Dermis microvascular lymphatic vessel endothelial cell (primary cell): ENCODE results near the gene RRAGD. TPM values are rescaled to one million over a fixed set of nuclear protein-coding genes. Genes with fewer than 3 reads are reported as not detected.

Source experiments
- DNase-seq, 2 donors: peaks; one replicate each; pipeline versions ENCODE4 v3.0.0 to v3.0.0-alpha.2; 2010; ENCODE audit warnings: low read depth in 2 of 2
- total RNA-seq: library from RNA; depleted of rRNA; stranded (reverse); fragments of >200 nt; gene quantifications from 2 replicates; pipeline ENCODE4 v1.2.1, GENCODE V29; 2014

RRAGD gene, protein sequence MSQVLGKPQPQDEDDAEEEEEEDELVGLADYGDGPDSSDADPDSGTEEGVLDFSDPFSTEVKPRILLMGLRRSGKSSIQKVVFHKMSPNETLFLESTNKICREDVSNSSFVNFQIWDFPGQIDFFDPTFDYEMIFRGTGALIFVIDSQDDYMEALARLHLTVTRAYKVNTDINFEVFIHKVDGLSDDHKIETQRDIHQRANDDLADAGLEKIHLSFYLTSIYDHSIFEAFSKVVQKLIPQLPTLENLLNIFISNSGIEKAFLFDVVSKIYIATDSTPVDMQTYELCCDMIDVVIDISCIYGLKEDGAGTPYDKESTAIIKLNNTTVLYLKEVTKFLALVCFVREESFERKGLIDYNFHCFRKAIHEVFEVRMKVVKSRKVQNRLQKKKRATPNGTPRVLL
- total RNA-seq: 0.26 and 0.76 TPM in 2 replicates

DNA sequence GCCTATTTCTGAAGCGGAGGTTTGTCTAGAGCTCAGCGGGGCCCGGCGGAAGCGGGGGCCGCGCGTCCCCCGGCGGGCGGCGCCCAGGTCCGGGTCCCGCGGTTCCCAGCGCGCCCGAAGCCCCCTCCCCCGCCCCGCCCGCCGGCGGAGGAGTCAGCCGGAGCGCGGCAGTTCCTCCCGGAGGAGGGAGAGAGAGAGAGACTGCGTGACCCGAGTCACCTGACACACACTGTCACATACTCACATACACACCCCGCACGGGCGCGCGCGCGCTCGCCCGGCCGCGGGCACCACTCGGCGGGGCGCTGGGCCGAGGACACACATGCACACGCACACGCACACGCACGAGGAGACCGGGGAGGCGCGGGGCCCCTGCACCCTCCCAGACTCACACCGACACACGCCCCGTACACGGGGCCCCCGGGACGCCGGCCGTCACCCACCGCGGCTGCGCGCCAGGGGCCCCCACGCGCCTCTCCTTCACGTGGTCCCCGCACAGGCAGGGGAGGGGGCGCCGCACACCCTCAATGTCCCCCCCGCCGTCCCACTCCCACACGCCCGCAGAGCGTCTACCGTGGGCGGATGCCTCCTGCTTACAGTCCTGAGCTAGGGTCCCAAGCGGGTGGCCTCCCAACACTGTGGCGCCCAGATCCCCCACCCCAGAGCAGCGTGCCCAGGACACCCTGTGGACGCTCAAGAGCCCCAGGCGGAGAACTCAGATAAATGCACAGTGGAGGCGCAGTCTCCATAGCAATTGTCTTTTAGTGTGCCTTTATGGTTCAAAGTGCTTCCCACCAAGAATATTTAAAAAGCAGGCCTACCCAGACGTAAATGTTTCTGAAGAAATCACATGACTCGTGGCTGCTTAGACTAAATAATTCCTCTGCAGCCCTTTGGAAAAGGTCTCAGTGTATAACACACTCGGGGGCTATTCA lies at the start of gene RRAGD:
Gene RRAGD, minus strand, starts transcription at position 203 of the 935 bp plus-strand sequence. CDS start 280 bp downstream, outside the sequence.
- DNase-seq: peak in 1 of 2 donors; percentile 26

DNA sequence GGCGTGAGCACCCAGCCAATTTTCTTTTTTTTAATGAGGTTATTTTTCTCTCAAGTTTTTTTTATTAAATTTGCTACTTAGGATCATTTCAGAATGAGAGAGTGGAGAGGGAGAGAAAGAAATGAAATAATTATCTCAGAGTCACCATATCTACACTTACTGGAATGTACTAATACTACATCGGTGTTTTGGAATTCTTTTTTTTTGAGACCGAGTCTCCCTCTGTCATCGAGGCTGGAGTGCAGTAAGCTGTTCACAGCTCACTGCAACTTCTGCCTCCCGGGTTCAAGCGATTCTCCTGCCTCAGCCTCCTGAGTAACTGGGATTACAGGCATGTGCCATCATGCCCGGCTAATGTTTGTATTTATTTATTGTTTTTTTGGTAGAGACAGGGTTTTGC lies 48.6 kb upstream of the RRAGD start:
- DNase-seq: no peak

DNA sequence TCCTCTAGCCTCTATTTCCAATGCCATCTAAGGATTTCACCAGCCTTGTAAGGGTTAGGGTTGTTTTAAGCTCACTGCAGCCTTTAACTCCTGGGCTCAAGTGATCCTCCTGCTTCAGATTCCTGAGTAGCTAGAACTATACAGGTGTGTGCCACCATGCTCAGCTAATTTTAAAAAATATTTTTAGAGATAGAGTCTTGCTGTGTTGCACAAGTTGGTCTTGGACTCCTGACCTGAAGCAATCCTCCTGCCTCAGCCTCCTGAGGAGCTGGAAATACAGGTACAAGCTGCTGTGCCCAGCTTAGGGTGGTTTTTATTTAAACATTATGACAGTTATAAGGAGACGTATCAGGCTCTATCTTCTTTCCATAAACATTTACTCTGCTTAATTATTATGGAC lies 47.4 kb upstream of the RRAGD start:
- DNase-seq: no peak

DNA sequence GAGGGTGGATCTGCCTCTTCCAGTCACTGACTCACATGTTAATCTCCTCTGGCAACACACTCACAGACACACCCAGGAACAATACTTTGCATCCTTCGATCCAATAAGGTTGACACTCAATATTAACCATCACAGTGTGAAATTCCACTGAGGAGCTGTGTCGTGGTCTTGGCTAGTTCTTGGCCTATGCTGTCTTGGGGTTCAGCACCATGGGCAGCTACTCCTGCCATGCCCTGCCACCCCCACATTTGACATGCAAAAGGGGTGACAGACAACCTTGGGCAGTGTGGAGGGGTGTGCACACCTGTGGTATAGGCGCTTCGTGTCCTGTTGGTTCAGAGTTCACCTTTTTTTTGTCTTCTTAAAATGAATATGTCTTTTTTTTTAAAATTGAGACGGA lies 46.6 kb upstream of the RRAGD start:
- DNase-seq: no peak

DNA sequence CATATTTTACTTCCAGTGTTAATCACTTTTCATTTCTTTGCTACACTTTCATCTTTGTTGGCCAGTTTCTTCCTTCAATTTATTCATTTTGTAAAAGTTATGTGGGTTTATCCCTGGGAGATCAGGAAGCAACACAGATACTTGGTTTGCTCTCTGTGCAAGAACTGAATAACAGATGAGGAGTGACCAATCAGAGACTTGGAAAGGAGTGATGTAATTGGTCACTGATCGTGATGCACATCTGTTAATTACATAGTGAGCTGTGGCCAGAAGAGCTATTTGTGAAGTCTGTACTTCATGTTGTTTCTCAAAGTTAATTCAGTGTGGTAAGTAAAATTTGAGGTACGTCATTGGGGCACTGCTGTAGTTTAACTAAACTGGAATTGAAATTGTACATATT lies 42.2 kb upstream of the RRAGD start:
- no peak for DNase-seq

DNA sequence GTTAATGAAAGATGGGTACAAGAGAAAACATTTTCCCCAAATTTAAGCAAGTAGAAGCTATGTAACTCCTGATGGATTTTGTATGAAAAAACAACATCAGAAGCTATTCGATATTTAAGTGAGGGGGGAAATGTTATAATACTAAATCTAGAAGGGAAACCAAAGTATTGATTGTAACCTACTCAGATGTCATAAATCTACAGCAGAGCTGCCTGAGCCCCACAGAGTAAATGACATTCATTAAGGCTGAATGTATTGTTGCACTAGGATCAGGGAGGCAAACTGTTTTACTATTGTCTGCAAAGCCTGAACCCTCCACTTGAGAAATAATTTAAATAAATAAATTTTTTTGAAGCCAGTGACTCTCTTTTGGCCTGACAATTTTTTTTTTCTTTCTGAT lies 40.2 kb upstream of the RRAGD start:
- no peak for DNase-seq

DNA sequence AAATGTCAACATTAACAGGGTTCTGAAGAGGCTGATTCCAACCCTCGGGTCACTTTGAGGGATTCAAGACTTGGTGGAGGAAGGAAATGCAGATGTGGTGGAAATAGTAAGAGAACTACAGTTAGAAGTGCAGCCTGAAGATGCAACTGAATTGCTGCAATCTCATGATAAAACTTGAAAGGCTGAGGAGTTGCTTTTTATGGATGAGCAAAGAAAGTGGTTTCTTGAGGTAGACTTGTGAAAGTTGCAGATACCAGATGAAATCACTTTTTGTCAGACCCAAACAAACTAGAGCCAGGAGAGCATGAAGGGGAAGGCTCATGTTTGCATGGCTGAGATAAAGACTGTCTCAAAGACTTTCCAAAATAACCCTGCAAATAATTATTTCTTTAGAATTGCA lies 37.1 kb upstream of the RRAGD start:
- no peak for DNase-seq

DNA sequence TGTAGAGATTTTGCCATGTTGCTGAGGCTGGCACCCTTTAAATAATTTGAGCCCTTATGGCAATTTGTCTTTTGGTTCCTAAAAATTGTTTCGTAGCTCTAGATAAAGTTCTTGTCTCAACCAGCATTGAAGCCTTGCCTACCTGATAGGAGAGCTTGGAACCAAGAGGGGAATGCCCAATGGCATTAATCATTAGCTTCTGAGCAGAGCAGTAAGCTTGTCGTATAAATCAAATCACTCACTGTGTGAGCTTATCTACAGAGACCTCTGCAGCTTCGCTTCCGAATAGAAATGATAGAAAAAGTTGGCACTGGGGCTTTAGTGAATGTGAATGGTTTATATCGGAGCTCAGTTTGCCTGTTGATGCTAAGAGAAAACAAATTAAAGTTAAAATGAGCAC lies 31.6 kb upstream of the RRAGD start:
- DNase-seq: no peak

DNA sequence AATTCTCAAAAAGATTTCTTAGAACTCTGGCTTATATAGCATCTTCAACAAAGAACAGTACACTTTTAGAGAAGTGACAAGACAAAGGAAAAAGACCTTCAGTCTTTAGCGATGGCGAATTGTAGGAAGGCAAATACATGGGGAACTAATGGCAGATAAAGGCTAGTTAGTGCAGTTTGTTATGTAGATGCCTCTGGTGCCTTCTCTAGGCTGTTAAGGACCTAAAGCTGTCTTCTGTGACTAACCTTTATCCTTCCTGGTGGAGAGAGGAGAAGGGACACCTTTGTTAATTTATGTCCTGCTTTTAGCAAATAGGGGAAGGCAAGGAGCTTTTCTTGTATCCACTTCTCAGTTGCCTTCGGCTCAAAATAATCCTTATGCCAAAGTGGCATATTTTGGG lies 28.1 kb upstream of the RRAGD start:
- DNase-seq: no peak

DNA sequence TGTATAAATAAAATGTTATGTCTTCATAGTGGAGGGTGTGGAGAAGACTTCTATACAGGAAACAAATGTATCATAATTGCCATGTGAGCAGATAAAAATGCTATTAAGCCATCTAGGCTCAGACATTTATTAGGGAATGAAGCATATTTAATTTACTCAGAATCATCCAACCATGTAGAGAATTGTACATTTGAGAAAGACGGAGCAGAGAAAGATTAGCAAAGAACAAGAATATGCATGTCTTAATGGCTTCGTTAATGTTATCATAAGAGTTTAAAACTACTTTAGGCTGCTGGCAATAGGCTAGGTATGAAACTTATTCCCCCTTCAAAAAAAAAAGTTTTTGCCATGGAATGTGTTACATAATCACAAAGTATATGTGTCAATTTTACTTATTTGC lies 26.9 kb upstream of the RRAGD start:
- DNase-seq: no peak

DNA sequence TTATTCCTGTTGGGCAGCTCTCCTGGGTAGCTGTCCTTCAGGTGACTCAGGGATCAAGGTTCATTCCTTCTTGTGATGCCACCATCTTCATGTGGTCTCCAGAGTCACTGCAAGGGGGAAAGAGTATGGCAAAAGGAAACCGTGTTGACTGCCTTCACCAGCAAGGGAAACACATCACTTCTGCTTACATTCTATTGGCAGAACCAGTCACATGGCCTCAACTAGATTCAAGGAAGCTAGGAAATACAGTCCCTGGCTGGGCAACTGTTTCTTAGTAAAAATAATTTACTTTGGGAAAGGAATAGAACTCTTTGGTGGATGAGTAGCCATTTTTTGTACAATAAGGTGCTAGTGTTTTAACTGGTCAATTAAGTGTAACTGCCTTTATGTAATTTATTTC lies 26.2 kb upstream of the RRAGD start:
- DNase-seq: no peak

DNA sequence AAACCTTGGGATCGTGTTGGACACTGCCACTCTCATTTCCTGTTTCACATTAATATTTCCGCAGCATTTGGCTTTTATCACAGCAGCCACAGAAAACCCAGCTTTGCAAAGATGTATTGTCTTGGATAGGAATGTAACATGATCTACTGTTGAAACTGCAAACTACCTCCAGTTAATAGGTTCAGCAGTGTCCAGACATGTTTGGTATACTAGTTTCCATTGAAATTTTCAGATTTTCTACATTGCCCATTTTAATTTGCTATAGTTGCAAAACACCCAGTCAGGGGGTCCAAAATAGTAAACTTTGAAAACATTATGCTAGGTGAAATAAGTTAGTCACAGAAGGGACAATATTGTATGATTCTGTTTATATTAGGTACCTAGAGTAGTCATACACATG lies 24.2 kb upstream of the RRAGD start:
- DNase-seq: peak; percentile 26 to 34

DNA sequence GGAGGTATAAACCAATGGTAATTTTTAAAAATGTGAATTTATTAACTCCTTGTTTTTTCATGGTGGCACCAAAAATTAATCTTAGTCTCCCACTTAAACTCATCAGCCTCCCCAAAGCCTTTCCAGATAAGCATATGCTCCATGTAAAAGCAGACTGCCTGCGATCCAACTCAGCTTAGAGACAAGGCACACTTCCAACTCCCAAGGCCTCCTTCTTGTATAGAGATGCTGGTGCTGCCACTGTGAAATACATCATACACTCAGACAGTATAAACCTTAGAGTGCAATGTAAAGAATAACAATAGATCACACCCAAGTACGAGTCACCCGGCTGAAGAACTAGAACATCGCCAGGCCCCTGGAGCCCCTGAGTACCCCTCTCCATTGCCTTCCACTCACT lies 22.9 kb upstream of the RRAGD start:
- DNase-seq: no peak

DNA sequence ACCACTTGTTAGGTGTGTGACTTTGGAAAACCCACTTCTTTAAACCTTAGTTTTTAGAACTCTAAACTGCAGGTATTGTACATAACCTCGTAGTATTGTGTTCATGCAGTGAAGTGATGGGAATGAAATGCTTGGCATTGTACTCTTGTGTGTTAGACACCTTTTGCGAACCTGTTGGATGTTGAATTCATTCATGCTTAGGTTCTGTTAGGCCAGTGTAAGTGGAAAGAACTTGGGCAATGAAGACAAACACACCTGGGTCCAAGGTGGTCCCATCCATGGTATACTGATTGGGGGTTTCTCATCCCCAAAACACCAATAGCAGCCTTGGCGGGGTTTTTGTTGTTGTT lies 22.1 kb upstream of the RRAGD start:
- DNase-seq: no peak

DNA sequence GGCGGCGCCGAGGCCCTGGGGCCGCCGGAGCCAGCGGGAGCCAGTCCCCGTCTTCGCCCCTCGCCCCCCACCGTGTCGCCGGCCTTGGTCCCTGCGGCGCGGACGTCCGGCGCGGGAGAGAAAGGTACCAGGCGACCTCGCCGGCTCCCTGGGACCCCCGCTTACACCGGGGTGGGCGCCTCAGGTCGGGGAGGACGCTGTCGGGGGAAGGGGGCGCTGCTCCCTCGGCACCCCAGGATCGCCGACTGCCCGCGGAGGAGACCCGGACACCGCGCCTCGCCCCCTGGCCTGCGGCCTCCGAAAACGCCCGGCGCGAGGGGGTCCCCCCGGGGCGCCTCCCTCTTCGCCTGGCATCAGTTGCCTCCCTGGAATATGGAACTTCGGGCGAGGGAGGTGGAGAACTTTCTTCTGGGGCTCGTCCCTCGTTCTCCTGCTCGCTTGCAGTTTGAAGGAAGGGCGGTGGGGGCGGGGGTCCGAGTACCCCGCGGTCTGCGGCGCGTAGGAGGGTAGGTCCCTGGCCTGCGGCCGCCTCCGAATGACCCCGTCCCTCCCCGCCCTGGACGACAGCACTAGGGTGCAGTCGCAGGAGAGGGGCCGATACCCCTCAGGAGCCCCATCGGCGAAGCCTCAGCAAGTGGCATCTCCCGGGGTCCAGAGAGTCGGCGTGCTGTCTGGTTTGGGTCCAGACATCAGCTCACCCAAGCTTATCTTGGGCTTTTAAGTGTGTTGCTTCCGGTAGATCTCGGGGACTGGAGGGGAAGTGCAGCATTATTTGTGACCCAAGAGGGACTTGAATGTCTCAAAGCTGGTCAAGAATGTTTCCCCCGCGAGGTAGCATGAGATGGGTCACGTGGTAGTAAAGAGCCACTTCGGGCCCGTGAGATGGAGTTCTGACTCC lies 21.4 kb upstream of the RRAGD start:
- DNase-seq: no peak

DNA sequence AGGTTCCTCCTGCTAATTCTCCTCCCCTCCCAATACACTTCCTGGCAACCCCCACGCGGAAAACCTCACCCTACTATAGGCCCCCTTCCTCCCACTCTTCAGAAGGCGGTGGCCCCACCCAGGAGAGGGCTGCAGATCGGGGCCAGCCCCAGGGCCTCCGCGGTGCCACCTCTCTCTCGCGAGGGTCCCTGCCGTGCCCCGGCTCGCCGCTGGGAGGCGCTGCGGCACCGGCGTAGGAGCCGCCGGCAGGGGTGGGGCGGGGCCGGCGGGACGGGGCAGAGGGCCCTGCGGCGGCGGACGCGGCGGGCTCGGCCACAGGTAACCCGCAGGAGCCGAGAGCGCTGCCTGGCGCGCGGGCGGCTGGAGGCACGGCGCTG lies 20.8 kb upstream of the RRAGD start, which contains the start of gene ANKRD6:
Gene ANKRD6, plus strand, starts transcription at position 278 of the 377 bp plus-strand sequence. CDS start 133,825 bp downstream, outside the sequence.
- DNase-seq: peak; percentile 14 to 52

DNA sequence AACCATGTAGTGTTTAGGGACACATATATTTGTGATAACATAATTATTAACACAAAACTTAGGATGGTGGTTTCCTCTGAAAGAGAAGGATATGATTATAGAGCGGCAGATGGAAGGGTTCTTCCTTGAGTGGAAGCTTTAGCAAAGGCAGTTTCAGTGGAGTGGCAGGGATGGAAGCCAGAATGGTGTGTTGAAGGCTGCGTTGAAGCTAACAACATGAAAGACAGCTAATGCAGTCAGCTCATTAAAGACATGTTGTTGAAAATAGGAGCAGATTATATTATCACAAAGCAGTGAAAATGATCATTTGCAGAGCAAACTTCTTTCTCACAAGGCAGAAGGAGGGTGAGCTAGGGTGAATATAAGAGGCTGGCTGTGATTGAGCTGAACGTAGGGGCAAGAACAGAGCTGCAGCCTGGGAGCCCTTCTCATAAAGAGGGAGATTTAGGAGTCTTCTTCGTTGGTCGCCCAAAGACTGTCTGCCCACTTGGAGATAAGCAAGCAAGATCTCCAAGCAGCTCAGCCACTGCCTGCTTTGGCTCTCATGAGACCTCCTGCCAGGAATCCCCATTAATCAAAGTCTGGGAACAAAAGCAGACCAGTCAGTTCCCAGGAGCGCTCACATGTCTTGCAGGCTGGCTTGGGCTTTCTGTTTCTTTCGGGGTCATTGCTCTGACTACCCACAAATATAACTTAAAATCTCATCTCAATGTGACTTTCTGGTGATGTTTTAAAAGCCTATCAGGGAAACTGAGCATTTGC lies 18.3 kb upstream of the RRAGD start:
- DNase-seq: no peak

DNA sequence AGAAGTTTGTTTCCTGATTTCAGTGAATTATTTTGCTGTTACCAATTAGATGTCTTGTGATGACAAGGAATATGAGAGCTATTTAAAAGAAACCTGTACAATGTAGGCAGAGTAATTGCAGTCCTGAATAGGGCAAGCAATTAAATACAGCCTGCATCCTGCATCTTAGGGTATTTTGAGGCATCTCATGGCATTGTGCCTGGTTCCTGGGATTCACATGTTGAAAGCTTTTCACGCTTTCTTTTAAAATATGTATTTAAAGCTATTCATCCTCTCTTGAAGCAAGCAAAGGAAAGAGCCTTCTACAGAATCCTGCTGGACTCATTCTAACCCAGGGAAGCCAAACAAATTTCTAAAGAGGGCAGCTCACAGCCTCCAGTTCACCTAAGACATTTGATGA lies 4.7 kb upstream of the RRAGD start:
- no peak for DNase-seq

DNA sequence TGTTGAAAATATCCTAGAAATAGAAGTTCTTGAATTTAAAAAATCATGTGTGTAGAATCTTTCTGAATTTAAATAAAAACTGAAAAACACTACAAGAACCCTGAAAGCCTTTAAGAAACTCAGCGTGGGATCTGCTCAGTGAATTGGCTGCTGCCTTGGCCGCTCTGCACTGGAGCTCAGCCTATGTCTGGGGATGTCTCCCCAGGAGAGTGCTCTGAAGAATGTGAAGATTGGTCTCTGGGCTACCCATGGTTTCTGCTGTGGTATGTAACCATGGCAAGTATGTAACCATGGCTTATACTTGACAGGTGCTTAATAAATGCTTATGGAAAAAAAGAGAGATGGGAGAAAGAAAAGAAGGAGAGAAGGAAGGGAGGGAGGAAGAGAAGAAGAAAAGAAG lies 3.1 kb upstream of the RRAGD start:
- no peak for DNase-seq

DNA sequence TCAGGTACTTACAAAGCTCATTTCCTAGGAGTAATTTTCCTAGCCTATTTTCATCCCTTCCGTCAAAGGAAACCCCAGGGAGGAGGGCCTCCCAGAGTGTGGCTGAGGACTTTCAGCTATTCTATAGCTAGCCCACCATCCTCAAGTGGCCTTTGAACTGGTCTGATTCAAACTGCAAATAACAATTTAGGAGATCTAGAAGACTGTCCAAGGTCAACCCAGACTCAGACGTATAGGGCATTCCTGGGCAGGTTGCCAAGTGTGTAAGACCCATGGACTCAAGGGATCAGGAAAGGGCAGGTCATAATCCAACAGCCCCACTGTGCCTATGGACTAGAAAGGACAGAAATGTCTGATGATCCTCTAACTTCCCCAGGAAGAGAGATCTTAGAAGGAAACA lies 2.1 kb upstream of the RRAGD start:
- no peak for DNase-seq

DNA sequence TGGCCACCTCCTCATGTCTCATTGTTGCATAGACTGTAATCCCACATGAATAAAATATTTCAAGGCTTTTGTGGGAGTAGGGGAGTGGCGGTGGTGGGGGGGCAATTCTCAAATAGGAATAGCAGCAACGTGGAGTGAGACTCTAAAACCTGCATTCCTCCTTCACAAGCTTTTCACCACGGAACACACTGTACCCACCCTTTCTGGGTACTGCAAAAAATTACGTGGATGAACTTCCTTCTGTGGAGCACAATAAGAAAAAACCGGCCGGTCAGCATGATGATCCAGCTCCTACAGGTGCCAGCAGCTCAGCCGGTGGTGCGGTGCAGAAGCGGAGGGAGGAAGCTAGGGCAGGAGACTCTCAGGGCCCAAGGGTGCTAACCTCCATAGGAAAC lies 930 bp upstream of the RRAGD start:
- DNase-seq: no peak
